GM18867 (cell line): Measurements from ENCODE around the gene KRTAP5-6.
"Not testable (repeated sequence)": the region's sequence is repeated elsewhere in the genome, so short reads cannot be mapped to it uniquely, and the experiment has no call there.

Experiments used
- ATAC-seq: cut with Tn5 transposase; IDR thresholded peaks from one replicate; pipeline ENCODE4 v1.9.1; 2021; ENCODE audit warnings: mild to moderate bottlenecking, moderate library complexity; ENCODE audit not compliant: unreplicated experiment

Gene KRTAP5-6

DNA sequence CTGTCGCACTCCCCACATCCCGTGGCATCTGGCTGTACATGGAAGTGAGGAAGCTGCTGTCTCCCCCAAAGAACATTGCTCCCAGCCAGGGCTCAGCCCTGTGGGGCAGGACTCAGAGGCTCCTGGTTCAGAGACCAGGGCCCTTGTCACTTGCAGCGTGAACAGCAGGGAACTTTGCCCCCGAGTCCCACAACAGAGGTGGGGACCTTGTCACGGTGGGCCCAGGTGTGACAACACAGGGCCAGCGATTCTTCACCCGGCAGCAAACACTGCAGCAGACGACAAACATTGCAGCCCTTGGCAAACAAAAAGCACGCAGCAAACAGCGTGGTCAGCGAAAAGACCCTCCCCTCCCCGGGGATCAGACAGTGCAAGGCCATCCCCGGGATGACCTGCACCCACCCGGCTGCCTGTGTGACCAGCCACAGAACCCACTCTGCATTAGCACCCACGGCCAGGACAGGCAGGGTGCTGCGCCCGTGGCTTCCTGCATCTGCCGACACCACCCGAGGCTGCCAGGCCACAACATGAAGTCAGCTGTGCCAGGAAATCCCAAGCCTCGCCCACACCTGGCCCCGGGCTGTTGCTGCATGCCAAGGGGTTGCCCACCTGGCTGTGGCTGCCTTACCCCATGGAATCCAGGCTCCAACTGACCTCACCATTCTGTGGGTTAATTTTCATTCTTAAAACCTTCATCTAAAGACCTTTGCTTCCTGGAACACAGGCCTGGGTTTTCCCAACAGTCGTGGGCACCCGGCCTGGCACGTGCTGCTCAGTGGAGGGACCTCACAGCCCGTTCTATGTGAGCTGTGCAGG, 35.3 kb upstream of the KRTAP5-6 start:
- ATAC-seq: not testable (repeated sequence)

DNA sequence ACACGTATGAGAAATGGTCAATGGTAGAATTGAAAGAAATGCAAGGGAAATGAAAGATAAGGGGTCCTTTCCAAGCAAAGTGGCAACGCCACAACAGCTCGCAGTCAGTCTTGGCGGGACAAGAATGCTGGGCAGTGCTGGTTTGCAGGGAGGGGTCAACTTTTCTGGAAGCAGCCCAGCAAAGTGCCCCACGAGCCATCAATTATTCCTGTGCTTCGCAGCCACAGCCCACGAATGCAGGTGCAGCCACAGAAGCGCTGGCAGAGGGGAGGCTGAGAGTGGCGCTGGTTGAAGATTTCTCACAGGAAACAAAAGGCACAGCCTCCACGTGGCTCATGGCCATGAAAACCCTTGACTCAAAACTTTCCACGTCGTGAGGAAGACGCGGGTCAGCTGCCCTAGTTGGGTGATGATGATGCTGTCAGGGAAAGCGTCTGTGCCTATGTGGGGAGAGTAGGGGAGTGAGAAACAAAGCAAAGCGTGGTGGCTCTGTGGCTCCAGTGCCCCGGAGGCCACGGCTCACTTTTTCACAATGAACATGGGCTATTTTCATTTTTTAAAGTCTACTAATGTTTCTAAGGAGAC, 34.2 kb upstream of the KRTAP5-6 start:
- ATAC-seq: not testable (repeated sequence)

DNA sequence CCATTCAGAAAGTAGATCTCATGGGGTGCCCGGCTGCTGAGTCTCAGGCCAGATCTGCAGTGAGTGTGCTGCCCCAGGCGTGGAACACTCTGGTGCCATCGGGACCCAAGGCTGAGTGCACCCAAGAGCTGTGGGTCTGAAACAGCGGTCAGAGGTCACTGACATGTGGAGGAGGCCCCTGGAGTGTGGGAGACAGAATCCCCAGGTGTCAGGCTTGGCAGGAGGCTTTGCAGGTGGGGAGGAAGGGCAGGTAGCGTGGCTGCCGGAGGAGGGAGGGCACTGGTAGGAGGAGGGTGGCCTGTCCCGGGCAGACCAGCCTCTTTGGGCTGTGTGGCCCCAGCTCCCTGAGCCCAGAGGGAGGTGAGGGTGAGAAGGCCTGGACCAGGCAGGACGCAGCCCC, 31.7 kb upstream of the KRTAP5-6 start:
- no peak for ATAC-seq

DNA sequence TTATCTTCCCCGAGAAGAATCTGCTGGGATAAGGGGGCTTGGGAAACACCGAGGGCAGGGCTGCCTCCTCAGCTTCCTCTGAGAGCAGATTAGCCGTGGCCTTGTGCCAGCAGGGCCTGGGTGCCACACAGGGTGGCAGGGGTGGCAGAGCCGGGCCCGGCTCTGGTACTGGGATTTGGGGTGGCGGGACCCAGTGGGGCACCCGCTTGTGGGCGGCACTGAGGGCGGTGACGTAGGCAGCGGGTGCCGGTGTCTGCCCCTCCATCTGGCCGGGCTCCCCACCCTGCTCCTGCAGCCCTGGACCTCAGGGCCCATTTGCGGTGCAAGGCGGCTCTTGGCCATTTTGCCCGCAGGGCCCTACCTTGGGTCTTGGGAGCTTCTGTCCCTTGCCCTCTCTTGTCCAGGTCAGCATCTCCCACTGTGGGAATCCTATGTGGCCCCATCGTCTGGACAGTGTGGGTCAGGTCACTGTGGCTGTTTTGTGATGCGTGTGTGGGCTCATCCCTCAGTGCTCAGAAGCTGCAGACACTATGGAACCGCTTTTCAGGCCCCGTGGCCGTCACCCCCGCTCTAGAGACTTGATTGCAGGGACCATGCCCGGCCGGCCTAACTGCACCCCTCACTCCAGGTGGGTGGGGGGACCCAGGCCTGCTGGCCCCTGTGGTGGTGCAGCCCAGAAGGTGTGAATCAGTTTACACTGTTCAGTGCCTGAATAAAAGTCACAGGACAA, 29.7 kb upstream of the KRTAP5-6 start:
- ATAC-seq: no peak

DNA sequence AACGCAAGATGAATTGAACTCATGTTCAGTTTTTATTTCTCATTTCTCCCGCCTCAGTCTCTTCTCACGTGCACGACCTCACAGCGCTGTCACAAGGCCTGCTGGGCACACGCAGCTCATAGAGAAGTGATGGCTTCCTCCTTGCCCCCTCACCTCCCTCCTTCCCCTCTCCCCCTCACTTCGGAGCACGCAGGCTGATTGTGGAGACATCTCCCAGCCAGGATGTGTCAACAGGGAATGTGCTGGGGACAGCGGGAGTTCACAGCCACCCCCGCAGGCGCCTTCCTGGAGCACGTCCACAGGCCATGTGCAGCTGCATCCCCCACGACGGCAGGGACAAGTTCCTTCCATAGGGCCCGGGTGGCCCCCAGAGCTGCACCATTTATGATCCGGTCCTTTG, 29.1 kb upstream of the KRTAP5-6 start:
- ATAC-seq: no peak

DNA sequence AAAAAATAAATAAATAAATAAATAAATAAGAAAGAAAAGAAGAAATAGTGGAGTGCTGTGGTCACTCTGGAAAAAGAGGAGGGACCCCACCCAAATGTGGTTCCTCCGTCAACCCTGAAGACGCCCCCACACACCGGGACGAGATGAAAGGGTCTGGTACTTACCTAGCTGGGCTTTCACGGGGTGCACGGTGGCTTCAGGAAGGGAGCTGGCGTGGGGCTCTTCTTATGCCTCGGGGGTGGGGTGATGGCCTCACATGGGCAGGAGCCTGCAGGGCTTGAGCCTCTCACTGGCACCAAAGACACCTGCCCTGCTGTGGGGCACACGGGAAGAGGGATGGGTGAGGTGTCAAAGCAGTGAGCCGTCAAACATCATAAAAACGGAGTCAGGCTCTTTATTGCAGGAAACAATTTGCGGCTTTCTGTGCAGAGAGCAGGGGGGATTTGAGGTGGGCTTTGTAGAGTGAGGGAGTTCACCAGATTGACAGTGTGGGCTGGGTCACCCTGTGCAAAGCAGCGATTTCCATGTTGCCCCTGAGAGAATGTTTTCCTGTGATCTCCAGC, 28.0 kb upstream of the KRTAP5-6 start:
- ATAC-seq: no peak

DNA sequence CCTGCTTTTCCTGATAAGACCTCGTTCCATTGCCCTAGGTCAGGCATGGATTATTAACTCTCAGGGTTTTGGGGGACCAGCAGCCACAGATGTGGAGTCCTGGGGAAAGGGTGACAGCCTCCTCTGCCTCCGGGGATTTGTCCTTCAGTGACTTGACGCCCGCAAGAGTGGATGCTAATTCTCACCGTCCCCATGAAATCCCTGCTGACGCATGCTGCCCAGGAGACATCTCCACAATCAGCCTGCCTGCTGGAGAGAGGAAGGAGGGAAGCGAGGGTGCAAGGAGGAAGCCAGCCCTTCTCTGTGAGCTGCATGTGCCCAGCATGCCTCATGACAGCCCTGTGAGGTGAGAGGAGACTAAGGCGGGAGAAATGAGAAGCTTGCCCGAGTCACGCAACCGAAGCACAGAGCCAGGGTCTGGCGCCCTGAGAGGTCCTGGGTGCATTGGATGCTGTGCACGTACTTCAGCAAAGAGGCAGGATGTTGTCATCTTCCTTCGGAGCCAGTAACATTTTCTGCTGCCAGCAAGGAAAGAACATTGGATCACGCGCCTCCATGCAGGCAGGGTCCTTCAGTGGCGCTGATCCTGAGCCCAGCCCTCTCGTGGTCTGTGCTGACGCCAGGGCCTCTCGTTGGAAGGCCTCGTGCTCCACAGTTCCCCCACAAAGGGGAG, 27.3 kb upstream of the KRTAP5-6 start:
- no peak for ATAC-seq

DNA sequence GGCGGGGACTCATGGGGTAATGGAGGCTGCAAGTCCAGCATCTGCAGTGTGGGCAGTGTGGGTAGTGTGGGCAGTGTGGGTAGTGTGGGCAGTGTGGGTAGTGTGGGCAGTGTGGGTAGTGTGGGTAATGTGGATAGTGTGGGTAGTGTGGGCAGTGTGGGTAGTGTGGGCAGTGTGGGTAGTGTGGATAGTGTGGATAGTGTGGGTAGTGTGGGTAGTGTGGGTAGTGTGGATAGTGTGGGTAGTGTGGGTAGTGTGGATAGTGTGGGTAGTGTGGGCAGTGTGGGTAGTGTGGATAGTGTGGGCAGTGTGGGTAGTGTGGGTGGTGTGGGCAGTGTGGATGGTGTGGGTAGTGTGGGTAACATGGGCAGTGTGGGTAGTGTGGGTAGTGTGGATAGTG, 26.5 kb upstream of the KRTAP5-6 start:
- not testable (repeated sequence) for ATAC-seq

DNA sequence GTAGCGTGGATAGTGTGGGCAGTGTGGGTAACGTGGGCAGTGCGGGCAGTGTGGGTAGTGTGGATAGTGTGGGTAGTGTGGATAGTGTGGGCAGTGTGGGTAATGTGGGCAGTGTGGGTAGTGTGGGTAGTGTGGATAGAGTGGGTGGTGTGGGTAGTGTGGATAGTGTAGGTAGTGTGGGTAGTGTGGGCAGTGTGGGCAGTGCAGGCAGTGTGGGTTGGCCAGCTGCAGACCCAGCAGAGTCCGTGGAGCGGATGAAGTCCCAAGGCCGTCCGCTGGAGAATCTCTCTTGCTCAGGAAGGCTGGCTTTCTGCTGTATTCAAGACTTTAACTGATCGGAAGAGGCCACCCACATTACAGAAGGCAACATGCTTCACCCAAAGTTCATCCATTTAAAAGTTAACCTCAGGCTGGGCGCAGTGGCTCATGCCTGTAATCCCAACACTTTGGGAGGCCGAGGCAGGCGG, 26.1 kb upstream of the KRTAP5-6 start:
- no peak for ATAC-seq

DNA sequence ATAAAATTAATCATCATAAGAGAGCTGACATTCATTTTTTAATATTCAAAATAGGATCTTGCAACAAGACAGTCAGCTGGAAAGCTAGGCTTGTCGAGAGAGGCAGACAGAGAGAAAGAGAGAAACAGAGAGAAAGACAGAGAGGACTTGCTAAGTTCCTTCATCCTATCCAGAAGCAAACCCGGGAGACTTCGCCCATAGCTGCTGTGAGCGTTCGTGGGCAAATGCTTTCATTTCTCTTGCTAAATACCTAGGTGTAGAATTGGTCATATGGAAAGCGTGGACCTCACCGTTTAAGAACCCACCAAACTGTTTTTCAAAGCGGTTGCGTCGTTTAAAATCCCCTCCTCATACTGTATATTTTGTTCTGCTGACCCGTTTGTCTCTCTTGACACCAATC, 25.3 kb upstream of the KRTAP5-6 start:
- ATAC-seq: no peak

DNA sequence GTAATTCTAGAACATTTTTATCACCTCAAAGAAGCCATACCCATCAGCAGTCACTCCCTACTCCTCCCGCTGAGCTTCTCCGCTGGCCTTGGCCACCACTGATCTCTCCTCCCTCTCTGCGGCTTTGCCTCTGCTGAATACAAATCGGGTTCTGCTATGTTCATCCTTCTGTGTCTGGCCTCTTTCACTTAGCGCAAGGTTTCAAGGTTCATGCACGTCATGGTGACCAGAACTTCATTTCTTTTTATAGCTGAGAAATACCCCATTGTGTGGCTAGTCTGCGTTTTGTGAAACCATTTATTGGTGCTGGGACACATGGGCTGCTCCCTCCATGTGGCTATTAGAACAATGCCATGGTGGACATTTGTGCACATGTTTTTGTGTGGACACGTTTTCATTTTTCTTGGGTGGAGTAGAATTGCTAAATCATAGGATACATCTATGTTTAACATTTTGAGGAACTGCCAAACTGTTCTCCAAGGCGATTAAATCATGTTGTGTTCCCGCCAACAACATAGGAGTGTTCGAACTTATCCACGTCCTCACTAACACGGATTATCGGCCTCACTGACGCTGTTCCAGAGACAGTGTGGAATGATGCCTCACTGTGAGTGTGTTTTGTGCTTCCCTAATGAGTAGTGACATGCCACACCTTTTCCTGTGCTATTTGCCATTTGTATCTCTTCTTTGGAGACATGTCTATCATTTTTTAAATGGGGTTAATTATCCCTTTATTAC, 24.2 kb upstream of the KRTAP5-6 start:
- ATAC-seq: no peak

DNA sequence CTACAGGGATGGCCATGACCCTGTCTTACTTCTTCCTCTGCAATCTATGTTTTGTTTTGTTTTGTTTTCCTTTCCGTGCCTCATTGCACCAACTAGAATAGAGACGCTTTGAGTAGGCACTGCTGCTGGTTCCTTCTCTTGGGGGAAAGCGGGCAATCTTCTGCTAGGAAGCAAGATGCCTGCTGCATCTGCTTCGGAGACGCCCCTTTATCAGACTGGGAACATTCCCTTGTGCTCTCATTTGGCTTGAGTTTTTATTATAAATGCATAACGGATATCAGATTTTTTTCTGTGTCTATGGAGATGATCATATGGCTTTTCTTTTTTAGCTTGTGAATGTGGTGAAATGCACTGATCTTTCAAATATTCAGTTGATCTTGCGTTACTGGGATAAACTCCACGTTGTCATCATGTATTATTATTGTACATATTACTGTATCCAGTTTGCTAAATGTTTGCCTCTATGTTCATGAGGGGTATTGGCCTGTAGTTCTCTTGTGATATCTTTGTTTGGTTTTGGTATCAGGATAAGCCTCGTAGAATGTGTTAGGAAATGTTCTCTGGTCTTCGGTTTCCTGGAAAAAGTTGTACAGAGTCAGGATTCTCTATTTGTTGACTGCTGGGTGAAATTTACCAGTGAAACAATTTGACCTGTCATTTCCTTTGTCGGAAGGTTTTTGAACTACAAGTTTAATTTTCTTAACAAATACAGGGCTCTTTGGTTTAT, 23.4 kb upstream of the KRTAP5-6 start:
- no peak for ATAC-seq

DNA sequence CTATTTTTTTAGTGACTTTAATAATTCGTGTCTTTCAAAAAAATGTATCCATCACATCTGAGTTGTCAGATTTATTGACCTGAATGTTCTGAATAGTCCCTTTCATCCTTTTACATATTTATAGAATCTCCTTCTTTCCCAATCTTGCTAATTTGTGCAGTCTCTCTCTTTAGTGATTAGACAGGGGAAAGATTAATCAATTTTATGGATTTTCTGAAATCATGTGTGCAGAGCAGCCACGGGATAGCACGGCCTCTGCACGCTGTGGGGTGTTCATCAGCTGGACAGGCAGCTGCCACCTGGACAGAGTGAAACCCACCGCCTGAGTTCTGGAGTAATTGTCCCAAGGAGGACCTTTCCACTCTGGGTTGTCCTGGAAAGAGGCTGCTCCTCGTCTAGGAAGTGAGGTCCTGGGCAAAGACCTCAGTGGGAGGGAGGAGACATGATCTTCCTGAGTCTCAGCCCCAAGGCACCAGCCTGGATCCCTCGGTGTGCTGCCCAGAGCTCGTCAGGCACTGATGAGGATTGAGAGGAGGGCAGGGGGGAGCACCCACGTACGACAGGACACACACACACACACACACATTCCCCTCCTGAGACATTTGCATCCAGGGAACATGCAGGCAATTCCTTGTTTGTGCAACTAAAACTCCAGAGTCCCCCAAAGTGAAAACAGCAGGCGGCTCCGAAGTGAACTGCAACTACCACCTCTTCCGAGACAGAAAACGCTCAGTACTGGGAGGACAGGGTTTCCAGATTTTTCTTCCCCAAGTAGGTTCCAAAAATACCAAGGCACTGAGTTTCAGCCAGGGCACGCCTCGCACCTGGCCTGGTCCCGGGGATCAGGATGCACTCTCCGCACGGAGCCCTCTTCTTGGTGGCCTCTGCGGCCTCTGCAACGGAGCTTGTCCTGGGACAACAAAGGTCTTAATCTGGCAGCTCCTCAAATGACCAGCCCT, 22.5 kb upstream of the KRTAP5-6 start:
- no peak for ATAC-seq

DNA sequence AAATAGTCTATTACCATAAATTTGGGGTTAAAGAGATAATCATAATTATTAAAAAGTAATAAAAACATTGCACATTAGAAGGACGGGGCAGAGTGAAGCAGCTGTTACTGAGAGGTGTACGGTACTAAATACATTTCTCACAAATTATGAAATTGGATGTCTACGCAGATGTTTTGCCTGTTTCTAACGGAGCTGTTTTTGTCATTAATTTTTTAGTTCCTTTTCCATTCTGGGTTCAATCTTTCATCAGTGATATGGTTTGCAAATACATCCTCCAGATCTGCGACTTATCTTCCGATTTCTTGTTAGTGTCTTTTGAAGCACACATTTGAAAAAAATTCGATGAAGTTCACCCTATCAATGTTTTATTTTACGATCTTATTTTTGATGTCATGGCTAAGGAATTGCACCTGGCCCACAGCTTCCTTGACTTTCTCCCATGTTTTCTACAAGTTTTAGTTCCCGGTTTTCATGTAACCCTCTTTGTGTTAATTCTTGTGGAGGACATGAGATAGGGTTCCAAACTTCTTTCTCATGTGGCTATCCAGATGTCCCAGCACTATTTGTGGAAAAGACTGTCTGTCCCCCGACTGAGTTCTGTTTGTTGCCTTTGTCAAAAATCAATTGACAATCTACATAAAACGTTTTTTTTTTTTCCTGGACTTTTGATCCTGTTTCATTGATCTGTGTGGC, 21.3 kb upstream of the KRTAP5-6 start:
- ATAC-seq: no peak

DNA sequence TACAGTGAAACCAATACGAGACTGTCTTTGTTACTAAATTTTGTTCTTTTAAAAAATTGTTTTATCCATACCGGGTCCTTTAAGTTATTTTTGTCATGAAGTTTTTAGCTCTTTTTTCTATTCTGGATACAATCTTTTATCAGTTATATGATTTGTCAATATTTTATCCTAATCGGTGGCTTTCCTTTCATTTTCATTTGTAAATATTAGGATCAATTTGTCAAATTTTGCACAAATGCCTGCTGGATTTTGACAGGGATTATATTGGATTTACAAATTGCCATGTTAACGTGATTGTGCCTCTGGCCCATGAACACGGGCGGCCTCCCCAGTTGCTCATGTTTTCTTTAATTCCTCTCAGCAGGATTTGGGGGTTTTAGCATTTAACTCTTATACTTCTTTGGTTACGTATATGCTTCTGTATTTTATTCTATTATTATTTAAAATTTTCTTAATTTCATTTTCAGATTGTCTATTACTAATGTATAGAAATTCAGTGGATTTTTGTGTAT, 20.7 kb upstream of the KRTAP5-6 start:
- no peak for ATAC-seq

DNA sequence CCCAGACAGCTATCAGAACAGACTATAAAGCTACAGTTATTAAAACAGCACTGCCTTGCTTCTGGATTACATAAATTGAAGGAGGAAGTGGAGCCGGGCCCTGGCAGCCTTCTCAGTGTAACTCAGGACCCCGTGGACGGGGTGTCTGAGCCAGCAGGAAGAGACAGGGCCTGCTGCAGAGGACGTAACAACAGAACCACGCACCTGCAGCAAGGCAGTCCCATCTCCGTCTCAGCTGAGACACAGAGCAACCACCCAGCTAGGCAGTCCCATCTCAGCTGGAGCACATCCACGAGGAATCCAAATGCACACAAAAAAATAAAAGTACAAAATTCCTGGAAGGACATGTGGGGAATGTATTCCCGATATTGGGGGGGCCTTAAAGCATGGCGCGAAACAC, 17.1 kb upstream of the KRTAP5-6 start:
- no peak for ATAC-seq

DNA sequence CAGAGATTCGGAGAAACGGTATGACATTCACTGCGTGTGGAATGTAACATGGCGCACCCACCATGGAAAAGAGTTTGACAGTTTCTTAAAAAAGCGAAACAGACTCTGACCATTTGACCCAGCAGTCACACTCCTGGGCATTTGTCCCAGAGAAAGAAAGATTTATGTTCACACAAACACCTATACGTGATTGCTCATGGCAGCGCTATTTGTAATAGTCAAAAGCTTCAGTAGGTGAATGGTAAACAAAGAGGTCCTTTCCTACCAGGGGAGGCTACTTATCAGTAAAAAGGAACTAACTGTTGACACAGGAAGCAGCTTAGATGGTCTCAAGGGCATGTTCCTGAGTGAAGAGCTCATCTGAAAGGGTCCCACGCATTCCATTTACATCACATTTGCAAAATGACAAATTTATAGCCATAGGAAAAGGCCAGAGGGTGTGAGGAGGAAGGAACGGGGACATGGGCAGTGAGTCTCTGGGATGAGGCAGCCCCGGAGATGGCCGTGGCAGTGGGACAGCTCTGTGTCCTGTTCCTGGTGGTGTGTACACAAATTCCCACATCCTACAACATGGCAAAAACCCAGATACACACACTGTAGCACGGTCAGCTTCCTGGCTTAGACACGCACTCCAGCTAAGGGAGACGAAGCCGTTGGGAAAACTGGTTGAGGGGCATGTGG, 14.6 kb upstream of the KRTAP5-6 start:
- ATAC-seq: no peak
